Measurements from ENCODE around the gene CEMIP. TPM values are rescaled to one million over a fixed set of nuclear protein-coding genes. Genes with fewer than 3 reads are reported as not detected.

Gene CEMIP
- total and polyA plus RNA-seq, 2 of the 13 experiments (the other 11 are each of a cell fraction or from before 2014, with no cell fraction given), result 4.3 to 28.5 TPM

DNA sequence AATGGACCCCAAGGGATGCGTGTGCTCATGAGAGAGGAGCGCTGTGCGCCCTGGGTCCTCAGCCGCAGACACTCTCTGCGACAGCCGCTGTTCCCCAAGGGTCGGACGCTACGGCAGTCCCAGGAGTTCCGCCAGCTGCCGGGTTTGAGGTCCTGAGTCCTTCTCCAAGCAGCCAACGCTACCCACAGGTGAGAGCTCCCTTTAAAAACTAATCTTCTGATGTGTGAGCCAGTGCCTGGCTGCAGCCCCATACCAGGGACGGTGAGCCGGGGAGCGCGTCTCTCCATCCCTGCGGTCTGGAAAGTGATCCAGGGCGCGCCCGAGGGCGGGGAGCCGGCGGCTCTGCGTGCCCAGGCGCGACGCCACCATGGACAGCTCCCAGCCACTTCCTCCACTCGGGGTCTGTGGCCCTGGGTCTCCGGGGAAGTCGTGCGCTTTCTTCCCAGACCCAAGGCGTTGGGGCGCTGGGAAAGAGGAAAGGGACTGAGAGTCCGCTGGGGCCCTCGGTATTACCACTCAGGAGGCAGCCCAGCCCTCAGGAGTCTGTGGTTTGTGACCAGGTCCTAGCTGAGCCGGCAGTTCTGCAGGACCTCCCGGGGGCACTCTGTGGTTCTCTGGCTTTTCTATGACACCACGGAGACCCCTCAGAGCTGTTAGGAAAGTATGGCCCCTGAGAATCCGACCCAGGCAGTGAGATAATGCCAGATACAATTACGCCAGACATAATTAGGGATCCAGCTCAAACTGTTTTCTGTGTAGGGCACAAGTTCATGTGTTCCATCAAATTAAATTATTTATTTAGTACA lies 1.4 kb downstream of the CEMIP start (continued):
- TF ChIP-seq ZNF124 (CRISPR knock-in tag; IDR thresholded peaks at IDR 0.05) (peak; percentile 96), ZFX (CRISPR knock-in tag; IDR thresholded peaks at IDR 0.05; ENCODE audit: low read depth) (no peak), SIN3B (IDR thresholded peaks at IDR 0.05; ENCODE audit: low read length) (no peak), DDIT3 (CRISPR knock-in tag; IDR thresholded peaks at IDR 0.05) (no peak), ARHGAP35 (CRISPR knock-in tag; IDR thresholded peaks at IDR 0.05; ENCODE audit: borderline replicate concordance) (peak; percentile 84; the same call in 1 of the 2 replicates), HDAC6 (IDR thresholded peaks at IDR 0.05; ENCODE audit: low read depth, low read length) (no peak), NBN (conservative IDR thresholded peaks at IDR 0.05) (no peak), RXRB (CRISPR knock-in tag; IDR thresholded peaks at IDR 0.05; ENCODE audit: borderline replicate concordance) (peak; percentile 70; the same call in 1 of the 2 replicates), FOXC1 (CRISPR knock-in tag; IDR thresholded peaks at IDR 0.05; ENCODE audit: borderline replicate concordance) (peak; percentile 73; the same call in 1 of the 2 replicates), KAT2B (IDR thresholded peaks at IDR 0.05; ENCODE audit: borderline replicate concordance, low read depth, low read length) (no peak), NR2C2 (CRISPR knock-in tag; IDR thresholded peaks at IDR 0.05; ENCODE audit: borderline replicate concordance) (peak; percentile 49; the same call in 1 of the 2 replicates), CC2D1A (CRISPR knock-in tag; IDR thresholded peaks at IDR 0.05) (no peak), ZNF382 (CRISPR knock-in tag; IDR thresholded peaks at IDR 0.05; ENCODE audit: borderline replicate concordance) (no peak), ZIK1 (CRISPR knock-in tag; IDR thresholded peaks at IDR 0.05; ENCODE audit: borderline replicate concordance, low read depth) (peak; percentile 84; the same call in 1 of the 2 replicates), ARNT2 (CRISPR knock-in tag; IDR thresholded peaks at IDR 0.05; ENCODE audit: low read depth) (peak; percentile 96), HNRNPH1 (optimal IDR thresholded peaks at IDR 0.05; ENCODE audit: low read depth, low read length) (no peak), HDAC2 (CRISPR knock-in tag; IDR thresholded peaks at IDR 0.05) (peak; percentile 93), ZNF121 (CRISPR knock-in tag; IDR thresholded peaks at IDR 0.05) (peak; percentile 47; the same call in 1 of the 2 replicates), ZNF383 (CRISPR knock-in tag; IDR thresholded peaks at IDR 0.05; ENCODE audit: borderline replicate concordance) (no peak), ZNF260 (CRISPR knock-in tag; IDR thresholded peaks at IDR 0.05; ENCODE audit: borderline replicate concordance, low read depth) (no peak), ZNF432 (CRISPR knock-in tag; IDR thresholded peaks at IDR 0.05; ENCODE audit: borderline replicate concordance) (no peak)
- TF ChIP-seq, protein P1, sequence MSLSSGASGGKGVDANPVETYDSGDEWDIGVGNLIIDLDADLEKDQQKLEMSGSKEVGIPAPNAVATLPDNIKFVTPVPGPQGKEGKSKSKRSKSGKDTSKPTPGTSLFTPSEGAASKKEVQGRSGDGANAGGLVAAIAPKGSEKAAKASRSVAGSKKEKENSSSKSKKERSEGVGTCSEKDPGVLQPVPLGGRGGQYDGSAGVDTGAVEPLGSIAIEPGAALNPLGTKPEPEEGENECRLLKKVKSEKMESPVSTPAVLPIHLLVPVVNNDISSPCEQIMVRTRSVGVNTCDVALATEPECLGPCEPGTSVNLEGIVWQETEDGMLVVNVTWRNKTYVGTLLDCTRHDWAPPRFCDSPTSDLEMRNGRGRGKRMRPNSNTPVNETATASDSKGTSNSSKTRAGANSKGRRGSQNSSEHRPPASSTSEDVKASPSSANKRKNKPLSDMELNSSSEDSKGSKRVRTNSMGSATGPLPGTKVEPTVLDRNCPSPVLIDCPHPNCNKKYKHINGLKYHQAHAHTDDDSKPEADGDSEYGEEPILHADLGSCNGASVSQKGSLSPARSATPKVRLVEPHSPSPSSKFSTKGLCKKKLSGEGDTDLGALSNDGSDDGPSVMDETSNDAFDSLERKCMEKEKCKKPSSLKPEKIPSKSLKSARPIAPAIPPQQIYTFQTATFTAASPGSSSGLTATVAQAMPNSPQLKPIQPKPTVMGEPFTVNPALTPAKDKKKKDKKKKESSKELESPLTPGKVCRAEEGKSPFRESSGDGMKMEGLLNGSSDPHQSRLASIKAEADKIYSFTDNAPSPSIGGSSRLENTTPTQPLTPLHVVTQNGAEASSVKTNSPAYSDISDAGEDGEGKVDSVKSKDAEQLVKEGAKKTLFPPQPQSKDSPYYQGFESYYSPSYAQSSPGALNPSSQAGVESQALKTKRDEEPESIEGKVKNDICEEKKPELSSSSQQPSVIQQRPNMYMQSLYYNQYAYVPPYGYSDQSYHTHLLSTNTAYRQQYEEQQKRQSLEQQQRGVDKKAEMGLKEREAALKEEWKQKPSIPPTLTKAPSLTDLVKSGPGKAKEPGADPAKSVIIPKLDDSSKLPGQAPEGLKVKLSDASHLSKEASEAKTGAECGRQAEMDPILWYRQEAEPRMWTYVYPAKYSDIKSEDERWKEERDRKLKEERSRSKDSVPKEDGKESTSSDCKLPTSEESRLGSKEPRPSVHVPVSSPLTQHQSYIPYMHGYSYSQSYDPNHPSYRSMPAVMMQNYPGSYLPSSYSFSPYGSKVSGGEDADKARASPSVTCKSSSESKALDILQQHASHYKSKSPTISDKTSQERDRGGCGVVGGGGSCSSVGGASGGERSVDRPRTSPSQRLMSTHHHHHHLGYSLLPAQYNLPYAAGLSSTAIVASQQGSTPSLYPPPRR (CRISPR knock-in tag; IDR thresholded peaks at IDR 0.05; ENCODE audit: borderline replicate concordance), result peak; percentile 42; the same call in 1 of the 2 replicates
